GM12872 (cell line): Measurements from ENCODE around the gene TMEM47.

Experiments used
- TF ChIP-seq, protein P1 (sequence below): IDR thresholded peaks from 3 replicates; pipeline ENCODE4 v1.5.1; 2011; ENCODE audit warnings: low read depth, mild to moderate bottlenecking, low read length, moderate library complexity; ENCODE audit not compliant: insufficient read depth

Gene TMEM47

GRCh38 chrX:34585561-34585960 lies 71.5 kb downstream of the TMEM47 start:
- TF ChIP-seq, protein P1, sequence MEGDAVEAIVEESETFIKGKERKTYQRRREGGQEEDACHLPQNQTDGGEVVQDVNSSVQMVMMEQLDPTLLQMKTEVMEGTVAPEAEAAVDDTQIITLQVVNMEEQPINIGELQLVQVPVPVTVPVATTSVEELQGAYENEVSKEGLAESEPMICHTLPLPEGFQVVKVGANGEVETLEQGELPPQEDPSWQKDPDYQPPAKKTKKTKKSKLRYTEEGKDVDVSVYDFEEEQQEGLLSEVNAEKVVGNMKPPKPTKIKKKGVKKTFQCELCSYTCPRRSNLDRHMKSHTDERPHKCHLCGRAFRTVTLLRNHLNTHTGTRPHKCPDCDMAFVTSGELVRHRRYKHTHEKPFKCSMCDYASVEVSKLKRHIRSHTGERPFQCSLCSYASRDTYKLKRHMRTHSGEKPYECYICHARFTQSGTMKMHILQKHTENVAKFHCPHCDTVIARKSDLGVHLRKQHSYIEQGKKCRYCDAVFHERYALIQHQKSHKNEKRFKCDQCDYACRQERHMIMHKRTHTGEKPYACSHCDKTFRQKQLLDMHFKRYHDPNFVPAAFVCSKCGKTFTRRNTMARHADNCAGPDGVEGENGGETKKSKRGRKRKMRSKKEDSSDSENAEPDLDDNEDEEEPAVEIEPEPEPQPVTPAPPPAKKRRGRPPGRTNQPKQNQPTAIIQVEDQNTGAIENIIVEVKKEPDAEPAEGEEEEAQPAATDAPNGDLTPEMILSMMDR: no peak

GRCh38 chrX:34584781-34585180 lies 72.3 kb downstream of the TMEM47 start:
- TF ChIP-seq, protein P1: no peak

- TF ChIP-seq, protein P1: no peak
Measured at GRCh38 chrX:34580069-34580468, 77.0 kb downstream of the TMEM47 start.

- TF ChIP-seq, protein P1: no peak
Measured at GRCh38 chrX:34578237-34578636, 78.8 kb downstream of the TMEM47 start.
